GM23338 (cell line): ENCODE measurements around the gene RFX8. TPM values are rescaled to one million over a fixed set of nuclear protein-coding genes. Genes with fewer than 3 reads are reported as not detected.

ENCODE experiments used
- ATAC-seq: fragments of 200-7000 bp; cut with Tn5 transposase; 3 replicates; pipeline ENCODE4 v1.9.1; 2020
- DNase-seq: peaks from one replicate; pipeline ENCODE4 v3.0.0-alpha.2; 2015; ENCODE audit warnings: low spot score
- H2AFZ ChIP-seq: fragments of 200-600 bp; sonication (generic); 2 replicates; pipeline ENCODE4 v1.8.0; 2016; ENCODE audit warnings: antibody characterized with exemption, mild to moderate bottlenecking, moderate library complexity
- H3F3A ChIP-seq: fragments of 200-600 bp; sonication (generic); replicated peaks from 2 replicates; pipeline ENCODE4 v1.8.0; 2017; ENCODE audit warnings: antibody characterized with exemption, mixed run types, low read depth
- H3K27ac ChIP-seq: fragments of 200-600 bp; sonication (generic); 2 replicates; pipeline ENCODE4 v1.6.1; 2016; ENCODE audit warnings: low read depth
- H3K27me3 ChIP-seq: fragments of 200-600 bp; sonication (generic); 2 replicates; pipeline ENCODE4 v1.8.0; 2016; ENCODE audit warnings: mild to moderate bottlenecking, mixed run types, moderate library complexity; ENCODE audit not compliant: insufficient read depth
- H3K36me3 ChIP-seq: fragments of 200-600 bp; sonication (generic); 2 replicates; pipeline ENCODE4 v1.8.0; 2016; ENCODE audit warnings: mild to moderate bottlenecking; ENCODE audit not compliant: insufficient read depth
- H3K4me1 ChIP-seq: fragments of 200-600 bp; sonication (generic); 2 replicates; pipeline ENCODE4 v1.8.0; 2016; ENCODE audit warnings: mild to moderate bottlenecking, moderate library complexity; ENCODE audit not compliant: insufficient read depth
- H3K4me2 ChIP-seq: fragments of 200-600 bp; sonication (generic); 2 replicates; pipeline ENCODE4 v1.7.1; 2017; ENCODE audit warnings: mixed run types
- H3K4me3 ChIP-seq: fragments of 200-600 bp; sonication (generic); 2 replicates; pipeline ENCODE4 v1.6.1; 2016; ENCODE audit warnings: mixed run types
- H3K79me2 ChIP-seq: fragments of 200-600 bp; sonication (generic); replicated peaks from 2 replicates; pipeline ENCODE4 v1.8.0; 2017; ENCODE audit warnings: mild to moderate bottlenecking; ENCODE audit not compliant: insufficient read depth
- H3K9me2 ChIP-seq: fragments of 200-600 bp; sonication (generic); 2 replicates; pipeline ENCODE4 v1.8.0; 2017; ENCODE audit not compliant: insufficient read depth
- H4K20me1 ChIP-seq: fragments of 200-600 bp; sonication (generic); replicated peaks from 2 replicates; pipeline ENCODE4 v1.8.0; 2017; ENCODE audit warnings: mild to moderate bottlenecking; ENCODE audit not compliant: insufficient read depth
- H3K27ac Mint-ChIP-seq: 2 replicates; pipeline ENCODE4 v1.8.0; 2020; ENCODE audit warnings: inconsistent platforms, mild to moderate bottlenecking, moderate library complexity, mixed read lengths
- H3K27me3 Mint-ChIP-seq: 3 replicates; pipeline ENCODE4 v1.8.0; 2022; ENCODE audit warnings: low read depth, mild to moderate bottlenecking, moderate library complexity, mixed read lengths, inconsistent platforms; ENCODE audit not compliant: insufficient read depth, poor library complexity
- H3K36me3 Mint-ChIP-seq: 3 replicates; pipeline ENCODE4 v1.8.0; 2021; ENCODE audit warnings: low read depth, mild to moderate bottlenecking, inconsistent platforms, moderate library complexity, mixed read lengths
- H3K4me1 Mint-ChIP-seq: 3 replicates; pipeline ENCODE4 v1.8.0; 2020; ENCODE audit warnings: mild to moderate bottlenecking, inconsistent platforms, mixed read lengths
- H3K4me3 Mint-ChIP-seq: 3 replicates; pipeline ENCODE4 v1.8.0; 2021; ENCODE audit warnings: moderate library complexity, mild to moderate bottlenecking, inconsistent platforms, mixed read lengths
- H3K9me3 Mint-ChIP-seq: 3 replicates; pipeline ENCODE4 v1.8.0; 2020; ENCODE audit warnings: moderate library complexity, mild to moderate bottlenecking, inconsistent platforms, mixed read lengths
- ETS1 ChIP-seq: IDR thresholded peaks from 2 replicates; pipeline ENCODE4 v1.6.1; 2016; ENCODE audit warnings: antibody characterized with exemption
- EZH2phosphoT487 ChIP-seq: fragments of 200-600 bp; sonication (generic); IDR thresholded peaks from one replicate; pipeline ENCODE4 v1.8.1; 2018; ENCODE audit warnings: antibody characterized with exemption; ENCODE audit not compliant: unreplicated experiment
- JUNB ChIP-seq: IDR thresholded peaks from one replicate; pipeline ENCODE4 v1.6.1; 2016; ENCODE audit warnings: antibody characterized with exemption; ENCODE audit not compliant: unreplicated experiment
- NANOG ChIP-seq: IDR thresholded peaks from 2 replicates; pipeline ENCODE4 v1.6.1; 2016; ENCODE audit warnings: antibody characterized with exemption, borderline replicate concordance
- POLR2AphosphoS5 ChIP-seq: IDR thresholded peaks from 2 replicates; pipeline ENCODE4 v1.6.1; 2016; ENCODE audit warnings: antibody characterized with exemption, low read depth
- REST ChIP-seq: IDR thresholded peaks from one replicate; pipeline ENCODE4 v1.6.1; 2018; ENCODE audit warnings: antibody characterized with exemption; ENCODE audit not compliant: unreplicated experiment
- STAT1 ChIP-seq: IDR thresholded peaks from one replicate; pipeline ENCODE4 v1.6.1; 2016; ENCODE audit warnings: antibody characterized with exemption; ENCODE audit not compliant: unreplicated experiment
- ZNF462 ChIP-seq: fragments of 250-450 bp; sonication (Bioruptor Pico); IDR thresholded peaks from 2 replicates; pipeline ENCODE4 v1.5.0; 2020; ENCODE audit warnings: mild to moderate bottlenecking, moderate library complexity
- polyA plus RNA-seq: library from polyadenylated mRNA; unstranded; fragments of >200 nt; fragmentation: Nextera tagmentation; extraction: Ambion mirVana; gene quantifications from 2 replicates; pipeline ENCODE4 v1.2.1, GENCODE V29; 2016
- total RNA-seq: library from RNA; depleted of rRNA; stranded (reverse); fragments of >200 nt; shearing (Covaris generic); gene quantifications from 2 replicates; pipeline ENCODE4 v1.2.3, GENCODE V29; 2014

The RFX8 gene
- total and polyA plus RNA-seq, 2 experiments from 2014 or later = 0.65 to 1.5 TPM

- TF ChIP-seq ETS1 = no peak
- TF ChIP-seq REST = no peak
- no peak for TF ChIP-seq NANOG
Measured at GRCh38 chr2:101360232-101360631, 114.7 kb downstream of the RFX8 start (continued).

- H3K27ac Mint-ChIP-seq = no peak overlapping the region
- Histone ChIP-seq H4K20me1 (no peaks in the 10 kb centered on the region), H3K27me3 (no peaks in the 10 kb centered on the region), H3K79me2 (no peaks in the 10 kb centered on the region), H3F3A (no peaks in the 10 kb centered on the region), H3K4me3 (no peak overlapping the region), H3K4me2 (no peak overlapping the region), H3K9me2 (no peaks in the 10 kb centered on the region), H3K4me1 (0 out of 2 replicates have a peak, but pooled peaks cover 6% of the 10 kb centered on the region), H3K27ac (no peak overlapping the region), H3K36me3 (no peaks in the 10 kb centered on the region), H2AFZ (no peak overlapping the region)
- TF ChIP-seq EZH2phosphoT487 (no peak), ETS1 (no peak), JUNB (no peak), POLR2AphosphoS5 (no peak), REST (no peak), STAT1 (no peak), ZNF462 (no peak)
- H3K4me1 Mint-ChIP-seq = peaks cover 34% of the 10 kb centered on the region
- no peak for ATAC-seq
- H3K4me3 Mint-ChIP-seq = no peak overlapping the region
- H3K27me3 Mint-ChIP-seq = peaks cover 6% of the 10 kb centered on the region
- no peak for DNase-seq
- no peaks in the 10 kb centered on the region for H3K36me3 Mint-ChIP-seq
- H3K9me3 Mint-ChIP-seq = no peaks in the 10 kb centered on the region
Measured at GRCh38 chr2:101359410-101359954, 115.4 kb downstream of the RFX8 start.
